ENCODE results near the gene ADARB2.

DNA sequence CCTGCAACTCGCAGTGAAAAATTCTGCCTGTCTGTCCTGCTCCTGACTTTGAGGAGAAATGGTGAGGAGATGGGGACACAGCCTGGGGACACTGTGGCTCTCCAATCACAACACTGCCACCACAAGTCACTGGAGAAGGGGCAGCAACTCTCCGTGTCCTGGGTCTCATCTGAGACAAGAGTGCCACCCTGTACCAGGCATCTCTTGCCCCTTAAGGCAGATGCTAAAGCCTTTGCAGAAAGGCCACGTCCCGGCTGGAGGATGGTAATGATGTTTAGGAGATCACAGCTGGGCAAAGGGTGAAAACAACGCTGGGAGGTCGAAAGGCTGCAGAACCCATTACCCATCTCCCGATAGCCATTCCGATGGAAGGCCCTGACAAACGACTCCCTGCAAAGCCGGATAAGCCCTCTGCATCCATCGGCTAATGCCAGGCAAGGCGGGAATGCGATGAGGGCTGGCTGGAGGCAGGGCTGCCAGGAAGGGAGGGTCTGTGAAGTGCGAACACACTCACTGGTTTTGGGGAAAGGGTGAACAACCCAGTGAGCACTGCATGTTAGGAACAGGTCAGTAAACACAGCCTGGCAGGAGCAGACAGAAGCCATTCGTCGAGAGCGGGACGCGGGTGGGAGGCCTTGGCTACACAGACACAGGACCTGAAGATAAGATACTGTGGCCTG is 190.8 kb downstream of the ADARB2 start:
- TF ChIP-seq CTCF (IDR thresholded peaks at IDR 0.05) (no peak), POLR2A (IDR thresholded peaks at IDR 0.05) (no peak), EP300 (IDR thresholded peaks at IDR 0.05) (no peak)

Data from suprapubic skin (tissue), 3 donors.